Natural killer cell treated with Interleukin-12 subunit alpha and Interleukin-12 subunit beta and Interleukin-15 and Interleukin-18, amount 100 ng/mL, for 72 hours (primary cell): Measurements from ENCODE around the gene AGBL4. TPM values are rescaled to one million over a fixed set of nuclear protein-coding genes. Genes with fewer than 3 reads are reported as not detected.
"Not testable (repeated sequence)": the region's sequence is repeated elsewhere in the genome, so short reads cannot be mapped to it uniquely, and the experiment has no call there.

ENCODE experiments used
- ATAC-seq, 2 donors: fragments of 150-1000 bp; cut with Tn5 transposase in 1 of 2; sonication (Bioruptor Pico), chemical (Tn5 transposase) in 1 of 2; 2 replicates each; pipeline ENCODE4 v1.10.0; 2021
- DNase-seq: peaks from one replicate; pipeline ENCODE4 v3.0.0; 2022; ENCODE audit warnings: low spot score
- H3K27ac Mint-ChIP-seq, 2 donors: 1 replicate in 1 of 2; 2 replicates in 1 of 2; pipeline ENCODE4 v1.8.0; 2022; ENCODE audit warnings: mixed read lengths in 2 of 2, mild to moderate bottlenecking in 1 of 2, moderate library complexity in 1 of 2
- H3K27me3 Mint-ChIP-seq, 2 donors: 1 replicate in 1 of 2; 2 replicates in 1 of 2; pipeline ENCODE4 v1.8.0; 2022; ENCODE audit warnings: mixed read lengths in 2 of 2
- H3K36me3 Mint-ChIP-seq: one replicate; pipeline ENCODE4 v1.8.0; 2022; ENCODE audit warnings: mixed read lengths
- H3K4me1 Mint-ChIP-seq, 2 donors: 1 replicate in 1 of 2; 2 replicates in 1 of 2; pipeline ENCODE4 v1.8.0; 2022; ENCODE audit warnings: low read depth in 2 of 2, mixed read lengths in 2 of 2, mild to moderate bottlenecking in 1 of 2
- H3K4me3 Mint-ChIP-seq: one replicate; pipeline ENCODE4 v1.8.0; 2022; ENCODE audit warnings: mixed read lengths
- H3K9me3 Mint-ChIP-seq: 2 replicates; pipeline ENCODE4 v1.8.0; 2022; ENCODE audit warnings: mixed read lengths
- total RNA-seq, 2 donors: library from RNA; stranded (reverse); gene quantifications; one replicate each; pipeline ENCODE4 v1.2.3, GENCODE V29; 2022

AGBL4 gene
- total RNA-seq, 2 donors from 2014 or later, result 0.19 TPM; not detected in 1

DNA sequence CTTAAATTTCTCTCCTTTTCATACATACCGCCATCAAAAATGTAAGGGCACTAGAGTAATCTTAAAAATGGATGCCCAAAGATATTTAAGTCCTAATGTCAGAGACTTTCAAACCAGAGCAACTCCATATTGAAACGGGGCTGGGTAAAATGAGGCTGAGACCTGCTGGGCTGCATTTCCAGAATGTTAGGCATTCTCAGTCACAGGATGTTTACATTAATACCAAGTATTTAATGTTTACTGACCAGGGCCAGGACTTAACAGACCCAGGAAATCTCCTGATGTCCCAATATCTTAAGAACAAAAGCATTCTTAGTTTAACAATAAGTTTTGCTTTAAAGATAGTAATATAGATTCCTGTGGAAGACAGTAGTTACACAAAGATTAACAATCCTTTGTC, 683.2 kb downstream of the AGBL4 start:
- no peaks in the 10 kb centered on the region for H3K27me3 Mint-ChIP-seq
- DNase-seq, result no peak
- no peak overlapping the region for H3K4me3 Mint-ChIP-seq
- no peak for ATAC-seq
- H3K27ac Mint-ChIP-seq, result no peak overlapping the region
- no peaks in the 10 kb centered on the region for H3K4me1 Mint-ChIP-seq
- H3K9me3 Mint-ChIP-seq, result no peaks in the 10 kb centered on the region
- H3K36me3 Mint-ChIP-seq, result no peaks in the 10 kb centered on the region

DNA sequence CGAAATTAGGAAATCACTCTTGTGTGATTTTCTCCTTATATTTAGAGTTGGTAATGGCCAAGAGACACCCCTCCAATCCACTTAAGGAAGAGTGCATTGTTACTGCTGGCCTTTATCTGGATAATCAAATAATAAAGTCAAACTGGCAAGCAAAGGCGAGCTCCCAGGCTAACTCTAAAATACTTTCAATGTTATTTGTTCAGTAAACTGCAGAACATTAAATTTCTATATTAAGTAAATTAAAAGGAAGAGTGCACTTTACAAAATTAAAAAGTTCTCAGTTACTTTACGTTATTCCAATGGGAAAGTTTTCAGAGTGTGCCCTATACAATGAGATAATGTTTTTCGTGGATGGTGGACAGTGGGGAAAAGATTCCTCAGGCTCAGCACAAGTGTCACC, 684.7 kb downstream of the AGBL4 start:
- H3K4me1 Mint-ChIP-seq, result no peaks in the 10 kb centered on the region
- no peak for ATAC-seq
- no peaks in the 10 kb centered on the region for H3K9me3 Mint-ChIP-seq

DNA sequence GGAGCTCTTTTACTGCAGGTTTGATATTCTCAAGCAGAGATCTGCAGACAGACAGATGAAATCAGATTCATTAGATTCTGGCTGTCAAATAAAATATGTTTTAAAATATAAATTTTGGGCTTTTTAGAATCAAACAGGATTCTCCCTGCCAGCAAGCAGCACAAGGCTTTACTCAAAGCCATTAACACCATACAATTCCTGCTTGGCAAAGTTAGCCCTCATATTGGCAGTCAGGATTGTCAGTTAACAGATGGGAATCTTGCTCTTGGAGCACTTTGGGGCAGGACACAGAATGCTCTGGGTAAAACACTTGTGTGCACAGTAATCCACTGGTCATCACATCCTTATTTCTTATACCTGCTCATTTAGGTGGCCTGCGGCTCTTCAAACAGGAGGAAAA, 686.5 kb downstream of the AGBL4 start:
- Mint-ChIP-seq H3K4me3 (no peak overlapping the region), H3K36me3 (no peaks in the 10 kb centered on the region), H3K4me1 (no peaks in the 10 kb centered on the region), H3K27me3 (no peaks in the 10 kb centered on the region), H3K9me3 (no peaks in the 10 kb centered on the region), H3K27ac (no peak overlapping the region)
- DNase-seq (no peak), ATAC-seq (no peak)

More for the DNA sequence above, 684.7 kb downstream of the AGBL4 start:
- H3K27me3 Mint-ChIP-seq, result no peaks in the 10 kb centered on the region
- no peaks in the 10 kb centered on the region for H3K36me3 Mint-ChIP-seq
- no peak for DNase-seq
- no peak overlapping the region for H3K4me3 Mint-ChIP-seq
- H3K27ac Mint-ChIP-seq, result no peak overlapping the region

DNA sequence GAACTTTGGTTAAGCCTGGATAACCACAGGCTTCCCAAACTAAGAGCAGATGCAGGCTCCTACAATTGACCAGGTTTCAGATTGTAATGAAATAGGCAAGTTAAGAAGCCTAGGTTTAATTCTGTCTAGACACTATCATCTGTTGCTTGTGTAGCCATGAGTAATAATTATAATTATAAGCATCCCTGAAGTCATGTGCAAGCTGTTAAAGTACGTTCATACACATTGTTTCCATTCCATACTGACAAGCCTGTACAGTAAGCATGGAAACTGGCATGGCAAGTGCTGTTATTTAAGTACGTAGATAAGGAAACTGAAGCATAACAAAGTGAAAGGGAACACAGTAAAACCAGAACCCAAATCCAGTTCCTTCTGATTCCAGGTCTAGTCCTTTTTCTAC, 689.8 kb downstream of the AGBL4 start:
- no peak overlapping the region for H3K4me3 Mint-ChIP-seq

DNA sequence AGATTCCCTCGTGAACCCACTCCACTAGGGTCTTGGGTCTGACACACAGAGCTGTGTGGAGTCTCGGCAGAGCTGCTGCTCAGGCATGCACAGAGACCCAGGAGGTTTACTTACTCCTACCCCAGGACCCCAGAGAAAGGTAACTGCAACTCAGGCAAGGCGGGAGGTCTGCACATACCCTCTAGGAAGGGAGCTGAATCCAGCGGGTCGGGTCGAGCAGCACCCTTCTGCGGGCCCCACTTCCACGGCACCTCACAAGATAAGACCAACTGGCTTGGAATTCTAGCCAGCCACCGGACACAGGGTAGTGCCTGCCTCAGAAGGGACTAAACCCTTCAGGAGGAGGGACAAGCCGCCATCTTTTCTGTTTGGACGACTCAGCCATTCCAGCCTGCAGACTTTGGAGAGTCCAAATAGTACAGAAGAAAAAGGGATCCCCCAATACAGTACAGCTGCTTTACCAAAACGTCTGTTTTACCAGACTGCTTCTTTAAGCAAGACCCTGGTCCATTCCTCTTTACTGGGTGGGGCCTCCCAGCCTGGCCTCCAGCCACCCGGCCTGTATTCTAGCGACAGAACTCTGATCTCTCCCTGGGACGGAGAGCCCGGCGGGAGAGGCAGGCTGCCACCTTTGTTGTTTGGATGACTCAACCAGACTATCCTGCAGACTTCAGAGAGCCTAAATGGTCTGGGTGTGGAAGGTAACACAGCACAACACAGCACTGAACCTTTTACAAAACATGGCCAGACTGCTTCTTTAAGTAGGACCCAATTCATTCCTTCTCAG, 692.5 kb downstream of the AGBL4 start:
- Mint-ChIP-seq H3K27me3 (no peaks in the 10 kb centered on the region), H3K36me3 (no peaks in the 10 kb centered on the region), H3K4me1 (no peaks in the 10 kb centered on the region), H3K9me3 (peaks cover 6% of the 10 kb centered on the region), H3K4me3 (no peak overlapping the region), H3K27ac (no peak overlapping the region)
- ATAC-seq (peak in 1 of 2 donors; percentile 20), DNase-seq (no peak)

More for the DNA sequence above, 689.8 kb downstream of the AGBL4 start:
- no peak for ATAC-seq
- no peak for DNase-seq
- Mint-ChIP-seq H3K9me3 (no peaks in the 10 kb centered on the region), H3K36me3 (no peaks in the 10 kb centered on the region), H3K4me1 (no peaks in the 10 kb centered on the region), H3K27me3 (no peaks in the 10 kb centered on the region), H3K27ac (no peak overlapping the region)

DNA sequence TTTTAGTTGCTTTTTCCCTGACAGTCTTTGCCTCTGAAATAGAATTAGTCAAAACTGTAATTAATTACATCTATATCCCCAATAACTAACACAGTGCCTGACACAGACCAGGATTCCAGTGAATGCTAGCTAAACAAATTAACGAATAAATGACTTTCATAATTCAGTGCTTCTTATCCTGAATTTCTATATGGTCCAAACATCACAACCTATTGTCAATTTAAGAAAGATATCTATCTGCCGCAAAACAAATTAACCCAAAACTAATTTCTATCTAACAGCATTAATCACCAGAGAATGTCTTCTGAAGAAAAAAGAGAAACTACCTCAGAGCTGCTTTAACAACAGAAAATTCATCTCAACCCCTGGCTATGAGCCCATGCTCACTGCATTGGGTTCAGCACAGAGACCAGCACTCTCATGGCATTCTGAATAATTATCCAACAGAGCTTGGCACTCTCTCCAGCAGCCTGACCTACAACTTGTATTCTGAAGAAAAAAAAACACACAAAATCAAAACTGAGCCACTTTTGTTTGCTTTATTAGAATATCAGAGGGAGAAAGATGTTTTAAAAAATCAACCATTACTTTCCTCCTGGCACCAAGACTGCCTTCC, 699.7 kb downstream of the AGBL4 start:
- H3K9me3 Mint-ChIP-seq, result peaks cover 6% of the 10 kb centered on the region
- H3K36me3 Mint-ChIP-seq, result no peaks in the 10 kb centered on the region
- H3K4me1 Mint-ChIP-seq, result no peaks in the 10 kb centered on the region
- H3K27me3 Mint-ChIP-seq, result no peaks in the 10 kb centered on the region
- H3K27ac Mint-ChIP-seq, result no peak overlapping the region
- H3K4me3 Mint-ChIP-seq, result no peak overlapping the region
- ATAC-seq (no peak), DNase-seq (no peak)

DNA sequence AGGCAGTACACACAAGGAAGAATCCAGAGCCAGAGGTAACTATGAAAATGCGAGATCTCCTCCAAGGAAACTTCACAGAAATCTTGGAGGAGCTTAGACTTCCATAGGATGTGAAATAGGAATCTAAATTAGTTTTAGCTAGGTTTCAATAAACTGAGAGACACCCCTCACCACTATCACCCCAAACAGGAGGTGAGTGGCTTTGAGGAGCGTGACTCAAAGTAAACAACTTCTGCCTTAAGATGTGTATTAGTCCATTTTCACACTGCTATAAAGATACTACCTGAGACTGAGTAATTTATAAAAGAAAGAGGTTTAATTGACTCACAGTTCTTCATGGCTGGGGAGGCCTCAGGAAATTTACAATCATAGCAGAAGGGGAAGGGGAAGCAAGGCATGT, 703.3 kb downstream of the AGBL4 start:
- DNase-seq, H3K27ac Mint-ChIP-seq, H3K27me3 Mint-ChIP-seq, H3K9me3 Mint-ChIP-seq, ATAC-seq, H3K4me1 Mint-ChIP-seq, H3K4me3 Mint-ChIP-seq, H3K36me3 Mint-ChIP-seq: not testable (repeated sequence)

DNA sequence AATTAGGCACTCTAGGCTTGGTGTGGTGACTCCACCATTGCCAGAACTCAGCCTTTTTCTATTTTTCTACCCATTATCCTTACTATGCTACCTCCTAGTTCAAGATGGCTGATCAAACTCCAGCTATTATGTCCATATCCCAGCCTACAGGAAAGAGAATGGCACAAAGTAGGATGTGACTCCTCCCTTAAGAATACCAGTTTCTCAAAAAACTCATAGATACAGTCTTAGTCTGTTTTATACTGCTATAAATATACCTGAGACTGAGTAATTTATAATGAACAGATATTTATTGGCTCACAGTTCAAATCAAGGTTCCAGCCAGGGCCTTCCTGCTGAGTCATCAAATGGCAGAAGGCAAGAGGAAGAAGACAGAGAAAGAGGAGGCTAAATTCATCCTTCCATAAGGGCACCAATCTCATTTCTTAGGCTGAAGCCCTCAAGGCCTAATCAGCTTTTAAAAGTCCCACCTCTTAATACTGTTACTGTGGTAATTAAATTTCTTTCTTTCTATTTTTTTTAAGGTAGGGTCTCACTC, 704.3 kb downstream of the AGBL4 start:
- H3K27ac Mint-ChIP-seq, result no peak overlapping the region
- no peaks in the 10 kb centered on the region for H3K4me1 Mint-ChIP-seq
- H3K9me3 Mint-ChIP-seq, result no peaks in the 10 kb centered on the region
- H3K27me3 Mint-ChIP-seq, result no peaks in the 10 kb centered on the region
- H3K36me3 Mint-ChIP-seq, result no peaks in the 10 kb centered on the region
- ATAC-seq (no peak), DNase-seq (no peak)
- H3K4me3 Mint-ChIP-seq, result no peak overlapping the region

DNA sequence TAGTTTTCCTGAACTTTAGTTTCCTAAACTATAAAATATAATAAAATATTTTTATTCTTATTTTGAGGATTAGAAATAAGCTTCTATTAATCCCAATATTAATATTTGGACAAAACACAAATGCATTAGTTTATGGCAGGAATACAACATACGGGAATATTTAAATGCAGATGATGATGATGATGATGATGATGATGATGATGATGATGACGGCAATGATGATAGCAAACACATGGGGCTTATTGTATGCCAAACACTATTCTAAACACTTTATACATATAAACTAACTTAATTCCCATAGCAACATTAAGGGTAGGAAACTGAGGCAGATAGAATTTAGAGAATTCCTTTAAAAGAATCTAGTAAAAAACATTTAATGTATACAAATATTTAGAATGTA, 705.5 kb downstream of the AGBL4 start:
- DNase-seq (no peak), ATAC-seq (no peak)
- Mint-ChIP-seq H3K4me1 (no peaks in the 10 kb centered on the region), H3K4me3 (no peak overlapping the region), H3K9me3 (no peaks in the 10 kb centered on the region), H3K27ac (no peak overlapping the region), H3K27me3 (no peaks in the 10 kb centered on the region), H3K36me3 (no peaks in the 10 kb centered on the region)

DNA sequence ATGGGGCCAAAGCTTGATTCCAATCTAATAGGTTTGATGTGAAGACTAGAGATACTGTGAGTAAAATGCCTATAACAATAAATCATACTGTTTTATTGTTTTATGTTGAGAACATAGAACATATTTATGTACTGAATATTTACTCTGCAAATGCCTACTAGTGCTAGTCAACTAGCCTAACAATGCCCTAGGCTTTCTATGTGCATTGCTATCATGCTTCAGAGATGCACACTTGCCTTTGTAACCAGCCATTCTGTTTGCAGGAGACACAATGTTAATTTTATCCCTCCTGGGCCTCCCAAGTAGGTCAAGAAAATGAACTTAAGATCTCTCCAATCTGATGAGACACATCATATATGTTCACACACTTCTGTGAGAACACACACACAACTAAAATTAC, 716.3 kb downstream of the AGBL4 start:
- H3K27ac Mint-ChIP-seq, result no peak overlapping the region
- no peaks in the 10 kb centered on the region for H3K36me3 Mint-ChIP-seq
- ATAC-seq (no peak), DNase-seq (no peak)
- no peak overlapping the region for H3K4me3 Mint-ChIP-seq
- H3K4me1 Mint-ChIP-seq, result peaks cover 0 to 4% of the 10 kb centered on the region in 2 donors
- peaks cover 3% of the 10 kb centered on the region for H3K9me3 Mint-ChIP-seq
- H3K27me3 Mint-ChIP-seq, result no peaks in the 10 kb centered on the region

DNA sequence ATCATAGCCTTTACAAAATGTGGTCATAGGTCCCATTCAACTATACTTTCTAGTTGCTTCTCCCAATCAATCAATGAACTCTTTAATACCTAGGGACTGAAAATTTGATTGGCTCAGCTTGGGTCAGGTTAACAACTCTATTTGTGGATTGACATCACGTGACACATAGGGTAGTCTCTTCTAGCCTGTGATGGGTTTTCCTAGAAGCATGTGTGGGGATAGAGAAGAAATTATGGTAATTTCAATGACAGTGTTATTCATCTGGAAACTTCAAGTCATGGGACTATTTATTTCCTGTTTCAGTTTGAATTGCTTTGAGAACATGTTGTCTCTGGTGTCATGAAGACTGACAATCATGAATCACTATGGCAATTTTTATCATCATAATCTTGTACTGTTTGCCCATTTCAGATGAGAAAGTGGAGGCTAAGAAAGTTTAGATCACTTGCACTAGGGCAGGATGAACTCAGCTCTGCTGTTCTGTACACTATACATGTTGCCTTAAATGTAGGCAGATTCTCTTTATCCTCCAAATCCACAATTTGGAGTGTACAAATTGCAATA, 717.2 kb downstream of the AGBL4 start:
- no peak overlapping the region for H3K4me3 Mint-ChIP-seq
- DNase-seq, result no peak
- H3K9me3 Mint-ChIP-seq, result peaks cover 6% of the 10 kb centered on the region
- no peaks in the 10 kb centered on the region for H3K36me3 Mint-ChIP-seq
- H3K27me3 Mint-ChIP-seq, result no peaks in the 10 kb centered on the region
- H3K4me1 Mint-ChIP-seq, result peaks cover 0 to 4% of the 10 kb centered on the region in 2 donors
- ATAC-seq, result no peak
- H3K27ac Mint-ChIP-seq, result no peak overlapping the region

DNA sequence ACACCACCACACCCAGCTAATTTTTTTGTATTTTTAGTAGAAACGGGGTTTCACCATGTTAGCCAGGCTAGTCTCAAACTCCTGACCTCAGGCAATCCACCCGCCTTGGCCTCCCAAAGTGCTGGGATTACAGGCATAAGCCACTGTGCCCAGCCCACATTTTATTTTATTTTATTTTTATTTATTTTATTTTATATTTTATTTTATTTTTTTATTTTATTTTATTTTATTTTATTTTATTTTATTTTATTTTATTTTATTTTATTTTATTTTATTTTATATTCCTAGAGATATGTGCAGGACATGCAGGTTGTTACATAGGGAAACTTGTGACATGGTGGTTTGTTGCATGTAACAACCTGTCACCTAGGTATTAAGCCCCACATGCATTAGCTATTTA, 721.4 kb downstream of the AGBL4 start:
- not testable (repeated sequence) for H3K4me3 Mint-ChIP-seq, ATAC-seq, H3K27me3 Mint-ChIP-seq, DNase-seq, H3K27ac Mint-ChIP-seq, H3K36me3 Mint-ChIP-seq, H3K4me1 Mint-ChIP-seq
- peaks cover 21% of the 10 kb centered on the region for H3K9me3 Mint-ChIP-seq

DNA sequence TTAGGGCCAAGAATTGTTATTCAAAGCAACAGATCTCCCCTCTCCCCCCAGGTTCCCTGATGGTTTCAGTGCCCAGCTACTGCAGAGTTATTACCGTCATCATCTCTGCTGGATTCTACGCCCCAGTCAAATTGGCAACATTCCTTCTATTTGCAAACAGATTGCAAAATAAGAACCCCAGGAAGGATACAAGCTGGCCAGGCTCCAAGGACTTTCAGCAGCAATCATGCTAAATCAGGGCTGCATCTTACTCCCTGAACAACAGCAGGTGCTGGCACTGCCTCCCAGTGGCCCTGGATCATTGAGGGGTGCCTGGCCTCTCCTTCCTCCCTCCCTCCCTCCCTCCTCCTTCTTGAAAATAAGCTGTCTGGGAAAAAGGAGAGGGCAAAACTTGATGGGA, 725.5 kb downstream of the AGBL4 start:
- Mint-ChIP-seq H3K4me1 (no peaks in the 10 kb centered on the region), H3K36me3 (no peaks in the 10 kb centered on the region)
- ATAC-seq, result no peak

DNA sequence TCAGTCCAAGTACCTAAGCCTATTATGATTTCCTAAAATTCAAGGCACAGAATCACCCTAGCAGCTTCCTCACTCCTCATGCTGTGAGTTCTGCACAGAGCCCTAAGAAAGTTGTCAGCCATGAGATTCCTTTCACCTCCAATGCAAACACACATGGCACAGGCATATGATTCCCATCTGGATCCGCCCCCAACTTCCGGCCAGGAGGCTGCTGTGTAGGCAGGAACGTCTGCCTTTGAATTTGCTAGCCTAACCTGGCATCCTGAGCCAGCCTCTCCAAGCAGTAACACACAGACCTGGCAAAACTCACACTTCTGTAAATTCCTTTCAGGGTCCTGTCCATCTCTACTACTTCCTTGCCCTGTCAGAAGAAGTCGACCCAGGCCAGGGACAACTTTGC, 726.0 kb downstream of the AGBL4 start:
- no peaks in the 10 kb centered on the region for H3K27me3 Mint-ChIP-seq
- ATAC-seq (no peak), DNase-seq (no peak)
- no peak overlapping the region for H3K4me3 Mint-ChIP-seq
- H3K36me3 Mint-ChIP-seq, result no peaks in the 10 kb centered on the region
- peaks cover 21% of the 10 kb centered on the region for H3K9me3 Mint-ChIP-seq
- H3K4me1 Mint-ChIP-seq, result no peaks in the 10 kb centered on the region
- no peak overlapping the region for H3K27ac Mint-ChIP-seq

More for the DNA sequence above, 725.5 kb downstream of the AGBL4 start:
- no peak for DNase-seq
- Mint-ChIP-seq H3K4me3 (no peak overlapping the region), H3K27me3 (no peaks in the 10 kb centered on the region), H3K9me3 (peaks cover 21% of the 10 kb centered on the region), H3K27ac (no peak overlapping the region)
